Right lobe of liver (tissue), 4 donors: ENCODE results near the gene FLNC.

Experiments used
- CTCF ChIP-seq, 4 donors: fragments of 200-600 bp in 3 of 4; fragments of 450-650 bp in 1 of 4; IDR thresholded peaks; one replicate each; pipeline versions ENCODE4 v1.5.1 to v1.8.0; 2016 to 2022; ENCODE audit warnings: antibody characterized with exemption in 4 of 4, mild to moderate bottlenecking in 2 of 4
- POLR2A ChIP-seq: fragments of 450-650 bp; IDR thresholded peaks from one replicate; pipeline ENCODE4 v1.6.1; 2017; ENCODE audit warnings: antibody characterized with exemption, mild to moderate bottlenecking
- donor health status: DM: no; HTN: no; CAD: no.
- donor health status: DM: no; HTN: no; CAD: no.
- donor health status: DM: no; HTN: yes; CAD: no.

GRCh38 chr7:128790315-128791041 is 39.7 kb upstream of the FLNC start:
- no peak for TF ChIP-seq CTCF (IDR thresholded peaks at IDR 0.05)
- no peak for TF ChIP-seq POLR2A
